GM18499 (cell line): ENCODE results near the gene FAS.

ENCODE experiments used
- ATAC-seq: cut with Tn5 transposase; IDR thresholded peaks from one replicate; pipeline ENCODE4 v1.9.1; 2021; ENCODE audit warnings: moderate number of reproducible peaks; ENCODE audit not compliant: insufficient read depth, unreplicated experiment

Gene FAS

GRCh38 chr10:89029785-89030437 lies 39.3 kb downstream of the FAS start:
- no peak for ATAC-seq

- no peak for ATAC-seq
Observed at GRCh38 chr10:89030791-89031190, 40.2 kb downstream of the FAS start.

- ATAC-seq: no peak
Observed at GRCh38 chr10:89032141-89032891, 41.7 kb downstream of the FAS start.

- no peak for ATAC-seq
Observed at GRCh38 chr10:89035461-89035860, 44.9 kb downstream of the FAS start.

- no peak for ATAC-seq
Observed at GRCh38 chr10:89037096-89037495, 46.5 kb downstream of the FAS start.

GRCh38 chr10:89042562-89042961 lies 52.0 kb downstream of the FAS start:
- no peak for ATAC-seq

- no peak for ATAC-seq
Observed at GRCh38 chr10:89043052-89043451, 52.5 kb downstream of the FAS start.

- ATAC-seq: no peak
Observed at GRCh38 chr10:89047397-89047796, 56.8 kb downstream of the FAS start.

GRCh38 chr10:89051593-89051992 lies 61.0 kb downstream of the FAS start:
- no peak for ATAC-seq

GRCh38 chr10:89053555-89053954 lies 63.0 kb downstream of the FAS start:
- no peak for ATAC-seq

GRCh38 chr10:89055159-89055558 lies 64.6 kb downstream of the FAS start:
- ATAC-seq: no peak

GRCh38 chr10:89062861-89063260 lies 72.3 kb downstream of the FAS start:
- ATAC-seq: no peak

- ATAC-seq: no peak
Observed at GRCh38 chr10:89063465-89063864, 72.9 kb downstream of the FAS start.

- ATAC-seq: no peak
Observed at GRCh38 chr10:89064748-89065147, 74.2 kb downstream of the FAS start.
